Measurements from ENCODE around the gene CEP70. TPM values are rescaled to one million over a fixed set of nuclear protein-coding genes. Genes with fewer than 3 reads are reported as not detected.
"Not testable (repeated sequence)": the region's sequence is repeated elsewhere in the genome, so short reads cannot be mapped to it uniquely, and the experiment has no call there.

The CEP70 gene
- total RNA-seq, 4 donors from 2014 or later, result 10.2 to 13.5 (median 12.2) TPM

- DNase-seq (ENCODE audit: low spot score in 2 of 2), result no peak
- intact Hi-C loops (cut with DNase I; ENCODE audit: low total_unique reads), result no loop called here
- TF ChIP-seq POLR2A (IDR thresholded peaks at IDR 0.05) (no peak), CTCF (IDR thresholded peaks at IDR 0.05) (no peak)
- H3K4me3 ChIP-seq (ENCODE audit: low read depth, poor library complexity, severe bottlenecking), result no peak overlapping the region
These were observed 99.5 kb downstream of the CEP70 start for GRCh38 chr3:138494607-138494929.

GRCh38 chr3:138493804-138494606 lies 100.1 kb downstream of the CEP70 start:
- WGBS, 2 donors, result 94 to 96% methylated on average over 3 of the region's 3 CpGs
- intact Hi-C loops (cut with DNase I; ENCODE audit: low total_unique reads), result no loop called here

DNA sequence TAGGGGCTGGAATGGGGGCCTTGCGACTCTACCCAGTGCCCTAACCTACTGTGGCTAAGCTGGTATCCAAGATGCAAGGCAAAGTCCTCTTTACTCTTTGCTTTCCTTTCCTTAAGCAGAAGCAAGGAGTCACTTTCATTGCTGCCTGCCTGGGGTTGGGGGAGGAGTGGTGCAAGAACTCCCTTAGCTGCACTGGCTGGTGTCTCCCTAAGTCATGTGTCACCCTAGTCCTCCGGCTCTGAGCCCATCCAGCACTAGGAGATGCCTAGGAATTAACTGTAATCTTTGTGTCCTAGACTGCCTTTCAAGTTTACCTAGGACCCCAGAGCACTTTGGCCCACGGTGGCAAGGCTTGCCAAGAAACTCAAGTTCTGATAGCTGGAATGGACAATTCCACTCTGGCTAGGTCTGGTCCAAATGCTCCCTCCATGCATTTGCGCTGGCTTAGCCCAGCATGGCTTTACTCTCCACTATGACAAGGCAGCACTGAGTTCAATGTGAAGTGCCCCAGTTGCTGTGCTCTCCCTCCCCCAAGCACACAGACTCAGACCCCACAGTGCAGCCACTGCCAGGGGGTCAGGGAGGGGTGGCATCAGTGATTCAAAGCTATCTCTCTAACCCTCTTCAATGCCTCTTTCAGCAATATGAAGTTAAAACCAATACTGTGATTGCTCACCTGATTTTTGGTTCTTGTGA lies 100.9 kb downstream of the CEP70 start:
- no peak overlapping the region for H3K4me3 ChIP-seq (ENCODE audit: low read depth, poor library complexity, severe bottlenecking)
- TF ChIP-seq CTCF (IDR thresholded peaks at IDR 0.05) (no peak), POLR2A (IDR thresholded peaks at IDR 0.05) (no peak)
- intact Hi-C loops (cut with DNase I; ENCODE audit: low total_unique reads), result no loop called here
- no peak for DNase-seq (ENCODE audit: low spot score in 2 of 2)
- 95 to 96% methylated on average over 4 of the region's 4 CpGs for WGBS, 2 donors

More at GRCh38 chr3:138493804-138494606, 100.1 kb downstream of the CEP70 start:
- H3K4me3 ChIP-seq (ENCODE audit: low read depth, poor library complexity, severe bottlenecking), result no peak overlapping the region
- no peak for DNase-seq (ENCODE audit: low spot score in 2 of 2)
- TF ChIP-seq CTCF (IDR thresholded peaks at IDR 0.05) (no peak), POLR2A (IDR thresholded peaks at IDR 0.05) (no peak)

- no peak for TF ChIP-seq POLR2A (IDR thresholded peaks at IDR 0.05)
- TF ChIP-seq CTCF (IDR thresholded peaks at IDR 0.05), result no peak
- intact Hi-C loops (cut with DNase I; ENCODE audit: low total_unique reads), result no loop called here
- 90 to 100% methylated on average over 1 of the region's 1 CpG for WGBS, 2 donors
- no peak for DNase-seq (ENCODE audit: low spot score in 2 of 2)
- no peak overlapping the region for H3K4me3 ChIP-seq (ENCODE audit: low read depth, poor library complexity, severe bottlenecking)
These were observed 102.1 kb downstream of the CEP70 start for GRCh38 chr3:138491971-138492370.

DNA sequence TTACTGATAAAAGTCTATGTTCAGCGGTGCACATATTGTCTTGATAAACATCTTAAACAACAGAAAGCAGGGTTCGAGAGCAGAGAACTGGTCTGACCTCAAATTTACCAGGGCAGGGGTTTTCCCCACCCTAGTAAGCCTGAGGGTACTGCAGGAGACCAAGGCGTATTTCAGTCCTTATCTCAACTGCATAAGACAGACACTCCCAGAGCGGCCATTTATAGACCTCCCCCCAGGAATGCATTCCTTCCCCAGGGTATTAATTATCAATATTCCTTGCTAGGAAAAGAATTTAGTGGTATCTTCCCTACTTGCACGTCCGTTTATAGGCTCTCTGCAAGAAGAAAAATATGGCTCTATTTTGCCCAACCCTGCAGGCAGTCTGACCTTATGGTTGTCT lies 107.5 kb downstream of the CEP70 start:
- DNase-seq (ENCODE audit: low spot score in 2 of 2); H3K4me3 ChIP-seq (ENCODE audit: low read depth, poor library complexity, severe bottlenecking); intact Hi-C loops (cut with DNase I; ENCODE audit: low total_unique reads): not testable (repeated sequence)
- 87 to 94% methylated on average over 6 of the region's 6 CpGs for WGBS, 2 donors

DNA sequence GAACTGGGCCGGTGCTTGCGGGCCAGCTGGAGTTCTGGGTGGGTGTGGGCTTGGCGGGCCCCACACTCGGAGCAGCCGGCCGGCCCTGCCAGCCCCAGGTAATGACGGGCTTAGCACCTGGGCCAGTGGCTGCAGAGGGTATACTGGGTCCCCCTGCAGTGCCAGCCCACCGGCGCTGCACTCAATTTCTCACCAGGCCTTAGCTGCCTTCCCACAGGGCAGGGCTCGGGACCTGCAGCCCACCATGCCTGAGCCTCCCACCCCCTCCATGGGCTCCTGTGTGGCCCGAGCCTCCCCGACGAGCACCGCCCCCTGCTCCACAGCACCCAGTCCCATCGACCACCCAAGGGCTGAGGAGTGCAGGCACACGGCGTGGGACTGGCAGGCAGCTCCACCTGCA lies 109.4 kb downstream of the CEP70 start:
- intact Hi-C loops (cut with DNase I; ENCODE audit: low total_unique reads); DNase-seq (ENCODE audit: low spot score in 2 of 2); H3K4me3 ChIP-seq (ENCODE audit: low read depth, poor library complexity, severe bottlenecking): not testable (repeated sequence)
- 95 to 98% methylated on average over 7 to 17 of the region's 17 CpGs for WGBS, 2 donors
